GM19023 (cell line): ENCODE data around the gene TEX264.

Experiments used
- ATAC-seq: cut with Tn5 transposase; IDR thresholded peaks from one replicate; pipeline ENCODE4 v1.9.1; 2021; ENCODE audit warnings: mild to moderate bottlenecking, moderate library complexity; ENCODE audit not compliant: unreplicated experiment

TEX264 gene

GRCh38 chr3:51691949-51692348 is 20.9 kb downstream of the TEX264 start:
- ATAC-seq, result no peak

GRCh38 chr3:51692980-51693395 is 21.9 kb downstream of the TEX264 start:
- no peak for ATAC-seq

- ATAC-seq, result no peak
These were observed 25.9 kb downstream of the TEX264 start for GRCh38 chr3:51696954-51697353.

GRCh38 chr3:51698209-51698608 is 27.2 kb downstream of the TEX264 start:
- ATAC-seq, result no peak

GRCh38 chr3:51700403-51700802 is 29.4 kb downstream of the TEX264 start:
- no peak for ATAC-seq

- no peak for ATAC-seq
These were observed 31.1 kb downstream of the TEX264 start for GRCh38 chr3:51702156-51702555.

- no peak for ATAC-seq
These were observed 32.2 kb downstream of the TEX264 start for GRCh38 chr3:51703068-51703760.

GRCh38 chr3:51703761-51704510 is 32.9 kb downstream of the TEX264 start:
- no peak for ATAC-seq

- ATAC-seq, result no peak
These were observed 33.5 kb downstream of the TEX264 start for GRCh38 chr3:51704511-51704950.

GRCh38 chr3:51705276-51706020 is 34.4 kb downstream of the TEX264 start:
- ATAC-seq, result no peak

GRCh38 chr3:51706021-51706485 is 35.0 kb downstream of the TEX264 start:
- ATAC-seq, result no peak

GRCh38 chr3:51706788-51707731 is 36.0 kb downstream of the TEX264 start, which contains the start of gene GRM2:
Gene GRM2 (plus strand): TSS chr3:51707068. CDS start chr3:51708984, 1,916 bp downstream.
- ATAC-seq, result no peak

GRCh38 chr3:51708216-51708845 is 37.3 kb downstream of the TEX264 start:
- ATAC-seq, result no peak

GRCh38 chr3:51709004-51709420 is 38.0 kb downstream of the TEX264 start:
- no peak for ATAC-seq

GRCh38 chr3:51709675-51710074 is 38.6 kb downstream of the TEX264 start:
- ATAC-seq, result no peak

- ATAC-seq, result no peak
These were observed 39.7 kb downstream of the TEX264 start for GRCh38 chr3:51710631-51711351.

GRCh38 chr3:51711352-51712037 is 40.4 kb downstream of the TEX264 start:
- no peak for ATAC-seq

- ATAC-seq, result no peak
These were observed 41.0 kb downstream of the TEX264 start for GRCh38 chr3:51712038-51712420.

- no peak for ATAC-seq
These were observed 41.5 kb downstream of the TEX264 start for GRCh38 chr3:51712511-51712931.
